NCI-H526 (cell line): ENCODE measurements around the gene MAMDC4.

Source experiments
- DNase-seq, 2 experiments: peaks; one replicate each; lab custom pipeline; 2025; lab: John Stamatoyannopoulos, UW

MAMDC4 gene

DNA sequence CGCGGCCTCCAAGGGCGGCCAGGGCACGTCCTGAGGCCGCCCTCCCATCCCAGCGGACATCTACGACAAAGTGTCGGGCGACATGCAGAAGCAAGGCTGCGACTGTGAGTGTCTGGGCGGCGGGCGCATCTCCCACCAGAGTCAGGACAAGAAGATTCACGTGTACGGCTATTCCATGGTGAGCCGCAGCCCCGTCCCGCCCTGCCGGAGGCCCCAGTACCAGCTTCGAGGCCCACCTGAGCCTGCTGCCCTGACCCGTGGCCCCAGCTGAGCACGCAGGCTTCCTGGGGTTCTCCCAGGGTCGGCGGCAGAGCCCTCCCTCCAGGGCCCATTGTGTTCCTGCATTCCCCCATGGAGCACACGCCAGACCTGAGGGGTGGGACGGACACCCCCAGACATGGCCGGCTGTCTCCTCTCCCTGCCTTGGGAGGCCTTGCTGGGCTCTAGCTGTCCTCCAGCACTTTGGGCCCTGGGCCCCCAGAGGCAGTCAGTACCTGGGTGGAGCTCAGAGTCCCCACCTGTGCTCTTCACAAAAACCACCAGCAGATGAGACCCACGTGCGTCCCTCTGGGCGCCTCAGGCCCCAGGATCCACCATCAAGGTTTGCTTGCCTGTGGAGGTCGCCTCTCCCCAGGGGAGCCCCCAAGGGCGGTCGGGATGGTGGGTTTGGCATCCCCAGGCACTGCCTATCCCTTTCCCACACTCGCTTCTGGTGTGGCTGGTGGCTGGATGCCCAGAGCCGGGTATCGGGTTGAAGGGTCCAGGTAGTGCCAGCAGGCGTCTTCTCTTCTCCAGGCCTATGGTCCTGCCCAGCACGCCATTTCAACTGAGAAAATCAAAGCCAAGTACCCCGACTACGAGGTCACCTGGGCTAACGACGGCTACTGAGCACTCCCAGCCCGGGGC lies 1.9 kb upstream of the MAMDC4 start:
- DNase-seq: no peak

- DNase-seq: no peak
Measured at GRCh38 chr9:136850866-136851775, 1.0 kb upstream of the MAMDC4 start.

DNA sequence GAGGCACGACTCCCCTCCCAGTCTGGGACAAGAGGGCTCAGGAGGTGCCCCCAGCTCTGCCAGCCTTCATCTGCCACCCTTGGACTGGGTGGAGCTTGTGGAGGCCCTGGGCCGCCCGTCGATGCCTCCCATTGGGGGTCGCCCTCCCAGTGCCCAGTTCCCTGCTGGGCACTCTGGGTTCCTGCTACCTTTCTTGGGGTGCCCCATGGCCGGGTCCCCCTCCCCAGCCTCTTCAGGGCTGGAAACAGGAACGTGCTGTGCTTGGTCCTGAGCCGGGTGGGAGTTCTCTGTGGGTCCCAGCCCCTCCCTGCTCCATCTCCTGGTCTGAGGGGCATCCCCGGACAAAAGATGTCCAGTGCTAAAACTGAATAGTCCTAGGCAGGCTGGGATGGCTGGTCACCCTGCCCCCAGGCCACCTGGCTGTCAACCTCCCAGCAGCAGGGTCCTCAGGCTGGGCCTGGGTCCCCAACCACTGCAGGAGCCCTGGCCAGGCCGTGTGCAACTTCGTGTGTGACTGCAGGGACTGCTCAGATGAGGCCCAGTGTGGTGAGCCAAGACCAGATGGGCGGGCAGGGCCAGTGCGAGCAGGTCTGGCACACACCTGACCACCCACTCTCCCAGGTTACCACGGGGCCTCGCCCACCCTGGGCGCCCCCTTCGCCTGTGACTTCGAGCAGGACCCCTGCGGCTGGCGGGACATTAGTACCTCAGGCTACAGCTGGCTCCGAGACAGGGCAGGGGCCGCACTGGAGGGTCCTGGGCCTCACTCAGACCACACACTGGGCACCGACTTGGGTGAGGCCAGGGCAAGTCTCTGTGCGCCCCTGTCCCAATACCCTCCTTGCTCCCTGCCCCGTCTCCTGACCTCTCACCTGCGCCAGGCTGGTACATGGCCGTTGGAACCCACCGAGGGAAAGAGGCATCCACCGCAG lies 784 bp downstream of the MAMDC4 start:
- DNase-seq: no peak

DNA sequence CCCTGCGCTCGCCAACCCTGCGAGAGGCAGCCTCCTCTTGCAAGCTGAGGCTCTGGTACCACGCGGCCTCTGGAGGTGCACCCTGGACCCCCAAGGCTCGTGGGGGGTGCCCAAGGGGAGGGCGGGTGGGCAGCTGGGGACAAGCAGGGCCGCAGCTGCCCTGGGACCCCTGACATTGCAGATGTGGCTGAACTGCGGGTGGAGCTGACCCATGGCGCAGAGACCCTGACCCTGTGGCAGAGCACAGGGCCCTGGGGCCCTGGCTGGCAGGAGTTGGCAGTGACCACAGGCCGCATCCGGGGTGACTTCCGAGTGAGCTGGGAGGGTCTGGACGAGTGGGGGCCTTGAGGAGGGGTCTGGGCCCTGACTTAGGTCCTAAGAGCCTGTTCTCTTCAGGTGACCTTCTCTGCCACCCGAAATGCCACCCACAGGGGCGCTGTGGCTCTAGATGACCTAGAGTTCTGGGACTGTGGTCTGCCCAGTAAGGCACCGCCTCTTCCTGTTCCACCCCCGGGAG lies 1.5 kb downstream of the MAMDC4 start:
- DNase-seq: no peak

DNA sequence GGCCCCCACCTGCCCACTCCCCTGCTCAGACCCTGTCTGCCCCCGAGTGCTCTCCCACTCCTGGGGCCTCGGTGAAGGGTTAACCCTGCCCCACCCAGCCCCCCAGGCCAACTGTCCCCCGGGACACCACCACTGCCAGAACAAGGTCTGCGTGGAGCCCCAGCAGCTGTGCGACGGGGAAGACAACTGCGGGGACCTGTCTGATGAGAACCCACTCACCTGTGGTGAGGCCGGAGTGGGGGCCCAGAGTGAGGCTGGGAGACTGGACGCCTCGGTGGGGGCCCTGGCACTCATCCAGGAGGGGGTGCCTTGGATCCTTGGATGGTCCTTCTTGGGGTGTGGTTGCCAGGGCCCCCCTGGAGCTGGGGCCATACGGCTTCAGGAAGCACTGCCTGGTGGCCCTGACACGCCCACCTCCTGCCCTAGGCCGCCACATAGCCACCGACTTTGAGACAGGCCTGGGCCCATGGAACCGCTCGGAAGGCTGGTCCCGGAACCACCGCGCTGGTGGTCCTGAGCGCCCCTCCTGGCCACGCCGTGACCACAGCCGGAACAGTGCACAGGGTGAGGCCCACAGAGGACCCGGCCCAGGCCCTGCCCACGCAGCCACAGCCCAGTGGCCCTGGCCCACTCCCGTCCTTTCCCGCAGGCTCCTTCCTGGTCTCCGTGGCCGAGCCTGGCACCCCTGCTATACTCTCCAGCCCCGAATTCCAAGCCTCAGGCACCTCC lies 2.1 kb downstream of the MAMDC4 start:
- no peak for DNase-seq

- DNase-seq: no peak
Measured at GRCh38 chr9:136854842-136855460, 2.8 kb downstream of the MAMDC4 start.

DNA sequence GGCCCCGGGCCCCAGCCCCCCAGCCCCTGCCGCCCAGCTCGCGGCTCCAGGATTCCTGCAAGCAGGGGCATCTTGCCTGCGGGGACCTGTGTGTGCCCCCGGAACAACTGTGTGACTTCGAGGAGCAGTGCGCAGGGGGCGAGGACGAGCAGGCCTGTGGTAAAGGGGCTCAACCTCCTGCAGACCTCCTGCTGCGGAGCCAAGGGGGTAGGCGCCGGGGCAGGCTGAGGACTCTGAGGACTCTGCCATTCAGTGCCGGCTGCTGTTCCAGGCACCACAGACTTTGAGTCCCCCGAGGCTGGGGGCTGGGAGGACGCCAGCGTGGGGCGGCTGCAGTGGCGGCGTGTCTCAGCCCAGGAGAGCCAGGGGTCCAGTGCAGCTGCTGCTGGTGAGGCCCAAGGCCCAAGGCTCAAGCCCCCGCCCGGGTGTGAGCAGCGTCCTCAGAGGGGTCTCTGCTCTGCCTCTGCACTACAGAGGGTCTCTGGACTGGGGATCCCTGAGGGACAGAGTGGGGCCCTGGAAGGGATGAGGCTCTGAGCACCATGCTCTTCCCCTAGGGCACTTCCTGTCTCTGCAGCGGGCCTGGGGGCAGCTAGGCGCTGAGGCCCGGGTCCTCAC lies 3.4 kb downstream of the MAMDC4 start:
- DNase-seq: no peak

DNA sequence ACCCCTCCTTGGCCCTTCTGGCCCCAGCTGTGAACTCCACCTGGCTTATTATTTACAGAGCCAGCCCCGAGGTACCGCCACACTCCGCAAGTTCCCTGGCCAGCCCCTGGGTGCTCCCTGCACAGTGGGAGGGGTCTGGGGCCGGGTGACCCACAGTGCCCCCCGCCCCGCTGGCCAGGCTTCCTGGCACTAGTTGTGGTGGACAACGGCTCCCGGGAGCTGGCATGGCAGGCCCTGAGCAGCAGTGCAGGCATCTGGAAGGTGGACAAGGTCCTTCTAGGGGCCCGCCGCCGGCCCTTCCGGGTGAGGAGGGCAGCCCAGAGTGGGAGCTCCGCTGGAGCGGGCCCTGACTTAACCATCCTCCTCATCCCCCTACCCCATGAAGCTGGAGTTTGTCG lies 3.9 kb downstream of the MAMDC4 start:
- DNase-seq: no peak

DNA sequence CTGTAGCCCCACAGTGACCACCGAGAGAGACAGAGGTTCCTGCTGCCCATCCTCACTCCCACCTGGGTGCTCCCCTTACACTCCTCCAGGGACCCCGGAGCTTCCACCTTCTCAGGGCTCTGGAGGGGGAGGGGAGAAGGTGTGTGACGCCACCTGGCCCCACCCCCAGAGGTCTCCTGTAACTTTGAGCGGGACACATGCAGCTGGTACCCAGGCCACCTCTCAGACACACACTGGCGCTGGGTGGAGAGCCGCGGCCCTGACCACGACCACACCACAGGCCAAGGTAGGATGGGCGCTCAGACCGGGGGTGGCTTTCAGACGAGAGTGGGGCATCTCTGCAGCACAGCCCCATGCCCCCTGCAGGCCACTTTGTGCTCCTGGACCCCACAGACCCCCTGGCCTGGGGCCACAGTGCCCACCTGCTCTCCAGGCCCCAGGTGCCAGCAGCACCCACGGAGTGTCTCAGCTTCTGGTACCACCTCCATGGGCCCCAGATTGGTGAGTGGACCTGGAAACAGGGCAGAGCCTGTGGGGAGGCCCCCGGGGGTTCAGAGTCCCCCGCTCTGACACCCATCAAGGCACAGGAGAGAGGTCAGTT lies 4.5 kb downstream of the MAMDC4 start:
- no peak for DNase-seq

DNA sequence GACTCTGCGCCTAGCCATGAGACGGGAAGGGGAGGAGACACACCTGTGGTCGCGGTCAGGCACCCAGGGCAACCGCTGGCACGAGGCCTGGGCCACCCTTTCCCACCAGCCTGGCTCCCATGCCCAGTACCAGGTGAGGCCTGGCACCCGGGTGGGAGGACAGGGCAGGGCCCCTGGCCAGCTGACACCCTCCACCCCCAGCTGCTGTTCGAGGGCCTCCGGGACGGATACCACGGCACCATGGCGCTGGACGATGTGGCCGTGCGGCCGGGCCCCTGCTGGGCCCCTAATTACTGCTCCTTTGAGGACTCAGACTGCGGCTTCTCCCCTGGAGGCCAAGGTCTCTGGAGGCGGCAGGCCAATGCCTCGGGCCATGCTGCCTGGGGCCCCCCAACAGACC lies 5.0 kb downstream of the MAMDC4 start:
- DNase-seq: no peak

GRCh38 chr9:136857581-136858412 lies 5.7 kb downstream of the MAMDC4 start:
- no peak for DNase-seq

- no peak for DNase-seq
Measured at GRCh38 chr9:136858452-136858843, 6.3 kb downstream of the MAMDC4 start.

DNA sequence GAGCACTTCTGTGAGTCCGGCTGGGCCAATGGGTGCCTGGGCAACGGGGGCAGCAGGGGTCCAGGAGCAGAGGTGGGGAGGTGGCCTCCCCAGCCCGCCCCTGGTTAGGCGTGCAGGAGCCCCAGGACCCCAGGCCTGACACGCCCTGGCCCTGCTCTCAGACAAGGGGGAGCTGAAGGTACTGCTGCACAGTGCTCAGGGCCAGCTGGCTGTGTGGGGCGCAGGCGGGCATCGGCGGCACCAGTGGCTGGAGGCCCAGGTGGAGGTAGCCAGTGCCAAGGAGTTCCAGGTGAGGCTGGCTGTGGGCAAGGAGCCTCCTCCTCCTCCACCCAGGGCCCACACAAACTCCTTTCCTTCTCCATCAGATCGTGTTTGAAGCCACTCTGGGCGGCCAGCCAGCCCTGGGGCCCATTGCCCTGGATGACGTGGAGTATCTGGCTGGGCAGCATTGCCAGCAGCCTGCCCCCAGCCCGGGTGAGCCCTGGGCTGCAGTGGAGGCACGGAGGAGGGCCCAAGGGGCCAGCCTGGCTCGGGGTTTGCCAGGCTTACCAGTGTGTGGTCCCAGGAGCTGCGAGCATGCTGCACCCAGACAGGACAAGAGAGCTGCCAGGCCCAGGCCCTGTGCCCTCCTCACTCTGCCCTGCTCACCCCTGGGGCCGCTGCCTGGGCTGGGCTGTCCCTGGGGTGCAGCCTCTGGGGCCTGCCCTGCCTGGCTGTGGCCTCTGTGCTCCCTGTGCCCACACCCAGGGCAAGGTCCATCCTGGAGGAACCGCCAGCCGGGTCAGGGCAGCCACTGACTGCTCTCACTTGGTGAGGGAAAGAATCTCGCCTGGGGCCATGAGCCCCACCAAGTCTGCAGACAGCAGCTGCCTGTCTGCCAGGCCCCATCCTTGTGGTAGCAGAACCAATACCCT lies 7.0 kb downstream of the MAMDC4 start:
- DNase-seq: no peak

GRCh38 chr9:136860529-136860928 lies 8.4 kb downstream of the MAMDC4 start:
- no peak for DNase-seq

- no peak for DNase-seq
Measured at GRCh38 chr9:136860933-136861873, 9.1 kb downstream of the MAMDC4 start.

GRCh38 chr9:136861874-136862457 lies 9.8 kb downstream of the MAMDC4 start:
- no peak for DNase-seq
